Activated CD4-positive, CD25-positive, alpha-beta regulatory T cell treated with anti-CD3 and anti-CD28 coated beads, Interleukin-2, amount 50 U/mL, for 72 hours (primary cell): ENCODE data around the gene TRAT1.

Experiments used
- DNase-seq: peaks from one replicate; pipeline ENCODE4 v3.0.0; 2021

Gene TRAT1

GRCh38 chr3:108862865-108863798 is 40.5 kb downstream of the TRAT1 start:
- DNase-seq: peak; percentile 37

- DNase-seq: no peak
These were observed 41.2 kb downstream of the TRAT1 start for GRCh38 chr3:108863799-108864135.

- no peak for DNase-seq
These were observed 55.3 kb downstream of the TRAT1 start for GRCh38 chr3:108877901-108878300.

- no peak for DNase-seq
These were observed 57.3 kb downstream of the TRAT1 start for GRCh38 chr3:108879915-108880314.

- DNase-seq: no peak
These were observed 60.2 kb downstream of the TRAT1 start for GRCh38 chr3:108882762-108883161.

GRCh38 chr3:108883373-108883772 is 60.8 kb downstream of the TRAT1 start:
- no peak for DNase-seq

GRCh38 chr3:108887121-108887520 is 64.5 kb downstream of the TRAT1 start:
- no peak for DNase-seq

GRCh38 chr3:108887777-108888176 is 65.2 kb downstream of the TRAT1 start:
- no peak for DNase-seq

- no peak for DNase-seq
These were observed 69.2 kb downstream of the TRAT1 start for GRCh38 chr3:108891833-108892232.

- no peak for DNase-seq
These were observed 72.4 kb downstream of the TRAT1 start for GRCh38 chr3:108894981-108895380.

- DNase-seq: no peak
These were observed 75.3 kb downstream of the TRAT1 start for GRCh38 chr3:108897883-108898282.

GRCh38 chr3:108899530-108899929 is 76.9 kb downstream of the TRAT1 start:
- DNase-seq: no peak
